Breast epithelium (tissue), 3 donors: ENCODE measurements around the gene ZNF226.

Source experiments
- CTCF ChIP-seq, 3 donors: fragments of 450-650 bp; IDR thresholded peaks; one replicate each; pipeline ENCODE4 v1.5.1; 2016 to 2017; ENCODE audit warnings: antibody characterized with exemption in 3 of 3, mild to moderate bottlenecking in 3 of 3, moderate library complexity in 3 of 3
- POLR2A ChIP-seq: fragments of 450-650 bp; IDR thresholded peaks from one replicate; pipeline ENCODE4 v1.6.1; 2016; ENCODE audit warnings: antibody characterized with exemption, mild to moderate bottlenecking, moderate library complexity
- POLR2AphosphoS5 ChIP-seq, 3 donors: sonication (generic); formaldehyde crosslinking; IDR thresholded peaks; one replicate each; pipeline ENCODE4 v1.6.1; 2017; ENCODE audit warnings: antibody characterized with exemption in 3 of 3

- TF ChIP-seq CTCF (IDR thresholded peaks at IDR 0.05), result no peak
- no peak for TF ChIP-seq POLR2A
- TF ChIP-seq POLR2AphosphoS5 (IDR thresholded peaks at IDR 0.05), result no peak
These were observed 11.7 kb downstream of the ZNF226 start for GRCh38 chr19:44176590-44176989.
